AML-193 (cell line): Measurements from ENCODE around the gene FOXO1.

Experiments used
- DNase-seq, 2 experiments: peaks; one replicate each; lab custom pipeline; 2025; lab: John Stamatoyannopoulos, UW

The FOXO1 gene

DNA sequence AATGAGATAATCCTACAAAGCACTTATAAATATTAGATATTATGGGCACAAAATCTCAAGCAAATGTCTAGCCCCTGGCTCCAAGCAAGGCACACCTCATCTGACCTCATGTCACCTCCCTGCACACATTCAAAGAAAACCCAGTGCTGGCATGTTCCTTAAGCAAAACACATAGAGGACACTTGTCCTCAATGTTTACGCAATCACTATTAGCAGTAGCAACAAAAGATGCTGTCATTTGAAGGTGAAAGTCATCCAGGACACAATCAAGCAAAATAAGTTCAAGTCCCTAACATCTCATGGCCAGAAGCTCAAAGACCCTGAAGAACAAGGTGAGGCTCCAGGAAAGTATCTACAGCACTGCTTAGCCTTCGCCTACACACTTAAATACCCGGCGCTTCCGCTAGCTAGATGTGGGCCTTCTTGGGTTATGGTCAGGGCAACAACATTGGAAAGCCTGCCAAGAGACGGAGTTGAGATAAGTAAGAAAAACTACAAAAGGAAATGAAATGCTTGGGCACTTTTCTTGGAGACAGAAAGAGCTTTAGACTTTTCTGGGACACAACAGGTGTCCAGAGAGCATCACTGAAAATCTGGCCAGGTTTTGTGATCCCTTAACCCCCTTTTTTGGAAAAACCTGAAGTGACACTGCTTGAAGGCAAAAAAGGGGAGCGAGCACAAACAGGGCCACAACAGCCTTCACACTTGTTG, 85.7 kb downstream of the FOXO1 start:
- DNase-seq: no peak

DNA sequence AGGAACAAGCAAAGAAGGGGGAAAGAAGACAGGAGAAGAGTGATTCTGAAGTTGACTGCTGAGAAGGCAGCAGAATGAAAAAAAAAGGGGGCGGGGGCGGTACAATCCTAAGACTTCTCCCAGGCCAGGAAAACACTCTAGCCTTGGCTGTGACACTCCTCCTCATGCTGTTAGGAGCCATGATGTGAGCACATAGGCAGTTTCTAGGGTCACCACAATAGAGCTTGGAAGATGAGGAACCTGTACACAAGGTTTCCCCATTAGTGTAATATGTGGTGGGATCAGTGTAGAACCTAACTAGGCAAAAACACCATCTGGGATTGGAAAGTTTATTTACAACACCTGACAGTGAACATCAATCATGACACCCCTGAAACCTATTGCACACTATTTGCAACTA, 86.9 kb downstream of the FOXO1 start:
- DNase-seq: no peak

DNA sequence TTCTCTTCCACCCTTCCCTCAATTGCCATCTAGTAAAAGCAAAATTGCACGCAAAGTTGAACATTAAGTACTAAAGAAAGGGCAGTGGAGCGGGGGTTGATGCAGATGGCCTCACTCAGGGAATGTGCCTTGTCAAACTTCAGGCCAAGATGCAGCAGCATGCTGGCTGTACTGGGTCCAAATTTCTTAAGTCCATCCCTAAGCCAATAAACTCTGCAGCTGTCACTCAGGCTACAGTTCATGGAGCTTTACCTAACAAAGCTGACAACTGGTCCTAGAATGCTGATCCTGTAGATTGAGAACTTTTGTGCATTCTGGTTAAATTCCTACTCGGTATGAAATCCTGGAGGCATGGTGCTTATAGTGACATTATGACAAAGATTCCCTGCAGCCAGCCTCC, 88.4 kb downstream of the FOXO1 start:
- no peak for DNase-seq

DNA sequence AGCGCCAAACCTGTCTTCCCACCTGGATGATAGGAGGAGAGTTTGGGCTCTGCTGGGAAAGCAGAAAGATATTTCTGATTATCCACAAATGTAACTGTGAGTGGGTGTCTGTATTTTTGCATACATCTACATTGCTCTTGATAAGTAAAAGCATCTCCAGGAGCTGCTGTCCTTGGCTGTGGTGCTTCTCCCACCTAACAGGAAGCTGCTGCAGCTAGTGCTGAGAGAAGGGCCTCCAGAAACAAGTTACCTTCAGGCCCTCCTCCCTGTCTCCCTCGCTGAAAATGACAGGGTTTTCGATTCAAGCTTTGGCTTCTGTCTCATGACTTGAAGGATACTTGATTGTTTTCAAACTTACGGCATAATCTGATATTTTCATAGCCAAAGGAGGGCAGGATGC, 90.1 kb downstream of the FOXO1 start:
- DNase-seq: no peak

DNA sequence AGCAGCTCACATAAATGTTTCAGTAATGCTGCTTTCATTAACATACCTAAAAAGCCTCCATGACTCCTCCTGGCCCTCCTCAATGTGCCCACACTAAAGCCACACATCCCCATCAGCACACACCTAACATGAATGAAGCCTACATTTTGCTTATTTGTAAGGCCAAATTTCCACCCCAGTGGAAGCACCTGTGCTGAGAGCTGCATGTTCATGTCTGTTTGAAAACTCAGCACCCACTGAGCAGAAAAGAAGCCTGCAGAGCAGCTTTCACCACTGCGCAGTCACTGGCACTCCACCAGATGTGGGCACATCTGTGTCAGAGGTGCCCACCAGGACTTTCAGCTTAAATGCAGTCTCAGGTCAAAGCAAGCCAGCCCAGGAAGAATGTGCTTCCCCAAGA, 93.5 kb downstream of the FOXO1 start:
- DNase-seq: no peak

DNA sequence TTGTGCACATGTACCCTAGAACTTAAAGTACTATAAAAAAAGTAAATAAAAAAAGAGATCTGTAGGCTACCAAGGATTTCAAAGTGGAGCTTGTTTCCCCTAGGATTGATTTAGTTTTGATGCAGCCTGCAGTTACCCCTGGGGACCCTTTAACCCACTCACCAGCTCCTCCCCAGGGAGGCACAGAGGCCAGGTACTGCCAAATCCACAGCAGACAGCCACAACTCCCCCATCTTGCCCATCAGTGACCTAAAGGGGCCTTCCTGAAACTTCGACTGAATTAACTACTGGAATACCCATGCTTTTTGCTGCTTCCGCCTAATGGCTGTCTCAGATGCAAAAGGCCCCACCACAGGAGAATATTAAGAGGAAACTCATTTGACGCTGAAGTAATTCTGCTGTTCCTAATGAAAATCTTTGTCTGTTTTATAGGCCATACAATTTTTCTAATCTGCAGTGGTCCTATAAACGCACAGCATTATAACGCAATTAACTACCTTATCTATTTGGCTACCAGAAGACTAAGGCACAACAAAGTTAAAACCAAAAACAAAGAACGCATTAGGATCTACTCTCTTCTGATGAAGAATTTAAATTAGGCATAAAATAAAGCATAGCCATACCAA, 95.0 kb downstream of the FOXO1 start:
- no peak for DNase-seq

DNA sequence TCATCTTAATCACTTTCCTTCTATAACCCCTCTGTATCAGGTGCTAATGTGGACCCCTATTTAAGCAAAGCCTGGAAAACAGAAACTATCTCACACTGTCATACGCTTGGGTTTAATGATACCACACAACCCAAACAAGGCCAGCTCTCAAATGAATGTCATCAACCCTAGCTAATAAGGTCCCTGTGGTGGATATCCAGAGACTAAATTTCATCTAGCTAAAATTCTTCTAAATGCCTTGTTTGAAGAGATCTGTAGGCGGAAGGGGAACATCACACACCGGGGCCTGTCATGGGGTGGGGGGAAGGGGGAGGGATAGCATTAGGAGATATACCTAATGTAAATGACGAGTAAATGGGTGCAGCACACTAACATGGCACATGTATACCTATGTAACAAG, 95.5 kb downstream of the FOXO1 start:
- no peak for DNase-seq

DNA sequence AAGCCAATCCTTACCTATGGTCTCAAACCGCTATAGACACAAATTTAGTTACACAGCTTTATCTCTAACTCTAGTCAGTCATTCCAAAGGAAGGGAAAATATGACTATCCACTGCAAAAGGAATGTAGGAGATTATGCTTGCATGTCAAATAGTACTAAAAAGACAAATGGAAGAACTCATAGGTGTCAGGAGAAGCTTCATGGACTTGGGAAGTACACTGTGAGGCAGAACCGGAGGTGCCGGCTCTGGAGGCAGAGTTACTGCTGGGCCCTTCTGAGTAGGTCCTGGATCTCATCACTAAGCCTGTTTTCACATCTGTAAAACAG, 97.5 kb downstream of the FOXO1 start:
- no peak for DNase-seq

DNA sequence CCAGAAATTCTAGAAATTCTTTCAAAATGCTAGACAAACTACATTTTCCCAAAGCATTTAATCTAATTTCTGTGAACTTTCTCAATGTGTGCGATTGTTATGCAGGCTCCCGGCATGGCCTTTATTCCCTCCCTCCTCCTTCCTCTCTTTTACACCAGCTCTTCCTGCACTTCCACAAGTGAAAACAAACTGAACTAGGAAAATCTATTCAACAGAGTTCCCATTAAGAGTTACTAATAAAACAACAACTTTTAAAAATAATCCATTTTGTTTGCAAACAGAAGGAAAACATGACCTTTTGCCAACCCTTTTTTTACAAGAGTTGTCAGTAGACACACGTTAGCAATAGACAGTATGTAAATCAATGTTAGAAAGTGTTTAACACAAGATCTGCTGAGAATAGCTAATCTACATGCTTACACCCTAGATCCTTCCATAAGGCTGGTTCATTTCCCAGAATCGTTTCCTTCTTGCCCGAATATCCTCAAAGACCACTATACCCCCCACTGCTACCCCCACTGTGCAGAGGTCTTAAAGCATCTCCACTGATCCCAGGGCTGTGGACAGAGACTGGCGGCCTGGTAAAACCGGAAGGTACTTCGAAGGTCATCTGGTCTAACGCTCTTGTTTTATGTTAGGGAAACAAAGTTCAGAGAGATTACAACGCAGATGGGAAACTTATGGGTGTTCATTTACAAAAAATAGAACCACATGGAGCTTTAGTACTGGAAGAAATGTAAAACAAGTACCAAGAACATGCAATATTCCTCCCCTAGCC, 98.0 kb downstream of the FOXO1 start:
- no peak for DNase-seq

DNA sequence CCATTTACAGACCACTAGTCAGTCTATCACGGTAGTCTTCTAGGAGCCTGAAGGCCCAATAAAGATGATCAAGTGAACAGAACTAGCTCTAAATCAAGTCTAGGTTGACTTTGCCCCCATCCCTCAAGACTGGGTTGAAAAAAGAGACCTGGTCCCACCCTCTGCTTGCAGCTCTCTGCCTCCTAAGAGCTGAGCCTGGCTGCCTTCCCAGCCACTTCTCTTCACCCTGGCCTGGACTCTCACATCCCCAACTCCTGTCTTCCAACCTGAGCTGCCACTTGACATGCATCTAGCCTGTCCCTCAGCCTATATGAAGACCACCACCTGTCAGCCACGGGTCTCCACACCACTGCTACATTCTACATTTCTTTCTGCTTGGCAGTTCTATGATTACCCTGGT, 99.6 kb downstream of the FOXO1 start:
- DNase-seq: no peak

DNA sequence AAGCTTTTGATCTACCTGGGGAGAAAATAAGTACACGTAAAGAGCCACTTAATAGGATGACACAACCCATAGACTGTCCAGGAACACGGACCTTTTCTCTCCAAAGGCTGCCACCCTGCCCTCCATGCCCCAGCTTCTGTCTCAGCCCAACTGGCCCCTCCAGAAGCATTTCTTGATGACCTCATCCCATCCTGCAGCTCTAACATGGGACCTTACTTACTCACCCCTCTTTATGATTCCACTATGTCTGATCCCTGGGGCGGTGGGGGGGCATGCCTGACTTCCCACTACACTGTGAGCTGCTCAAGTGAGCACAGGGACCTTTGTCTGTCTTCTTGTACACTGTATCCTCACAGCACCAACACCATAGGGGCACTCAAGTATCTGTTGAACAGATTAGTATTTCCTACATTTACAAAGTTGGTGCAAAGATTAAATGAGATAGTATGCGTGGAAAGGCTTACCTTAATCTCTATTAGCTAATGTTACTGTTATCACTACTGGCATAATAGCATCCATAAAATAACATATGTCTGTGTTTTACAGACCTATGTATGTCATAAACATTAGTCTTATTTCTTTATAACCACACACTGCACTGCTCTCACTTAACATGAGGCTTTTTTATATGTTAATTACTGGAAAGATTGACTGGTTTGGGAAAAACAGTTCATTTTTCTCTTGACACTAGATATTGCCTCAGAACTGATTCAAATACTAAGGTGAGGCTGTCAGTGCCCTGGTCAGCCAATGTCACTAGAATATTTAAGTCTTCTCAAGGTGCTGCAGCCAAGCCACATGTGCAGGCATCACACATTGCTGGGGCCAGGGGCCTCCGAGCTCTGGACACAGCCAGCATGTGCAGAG, 100.9 kb downstream of the FOXO1 start:
- DNase-seq: no peak

DNA sequence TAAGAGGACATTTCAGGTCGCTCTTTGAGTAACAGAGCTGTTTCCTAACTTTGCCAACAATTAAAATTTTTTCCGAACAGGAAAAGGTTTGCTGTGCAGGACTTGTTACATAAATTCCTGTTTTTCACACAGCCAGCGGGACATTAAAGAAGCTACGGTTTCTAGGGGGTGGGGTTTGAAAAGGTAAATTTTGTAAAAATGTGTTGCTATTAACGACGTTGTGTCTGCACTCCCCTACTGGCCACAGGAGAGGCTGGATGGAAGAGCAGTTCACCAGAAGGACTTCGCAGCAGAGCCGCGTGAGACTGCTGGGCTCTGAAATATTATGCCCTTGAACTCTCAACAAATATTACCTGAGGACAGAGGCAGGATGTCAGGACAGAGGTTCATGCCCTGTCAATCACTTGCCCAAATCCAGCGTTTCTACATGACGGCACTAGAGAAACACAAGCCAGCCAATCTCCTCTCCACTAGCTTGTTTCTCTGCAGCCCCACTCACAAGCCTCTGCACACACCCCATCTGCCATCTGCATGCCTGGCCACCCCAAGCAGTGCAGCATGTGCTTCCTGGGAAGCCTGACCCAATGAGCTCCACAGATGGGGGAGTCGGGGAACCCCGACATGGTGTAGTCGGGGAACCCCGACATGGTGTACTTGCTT, 102.0 kb downstream of the FOXO1 start:
- DNase-seq: no peak

DNA sequence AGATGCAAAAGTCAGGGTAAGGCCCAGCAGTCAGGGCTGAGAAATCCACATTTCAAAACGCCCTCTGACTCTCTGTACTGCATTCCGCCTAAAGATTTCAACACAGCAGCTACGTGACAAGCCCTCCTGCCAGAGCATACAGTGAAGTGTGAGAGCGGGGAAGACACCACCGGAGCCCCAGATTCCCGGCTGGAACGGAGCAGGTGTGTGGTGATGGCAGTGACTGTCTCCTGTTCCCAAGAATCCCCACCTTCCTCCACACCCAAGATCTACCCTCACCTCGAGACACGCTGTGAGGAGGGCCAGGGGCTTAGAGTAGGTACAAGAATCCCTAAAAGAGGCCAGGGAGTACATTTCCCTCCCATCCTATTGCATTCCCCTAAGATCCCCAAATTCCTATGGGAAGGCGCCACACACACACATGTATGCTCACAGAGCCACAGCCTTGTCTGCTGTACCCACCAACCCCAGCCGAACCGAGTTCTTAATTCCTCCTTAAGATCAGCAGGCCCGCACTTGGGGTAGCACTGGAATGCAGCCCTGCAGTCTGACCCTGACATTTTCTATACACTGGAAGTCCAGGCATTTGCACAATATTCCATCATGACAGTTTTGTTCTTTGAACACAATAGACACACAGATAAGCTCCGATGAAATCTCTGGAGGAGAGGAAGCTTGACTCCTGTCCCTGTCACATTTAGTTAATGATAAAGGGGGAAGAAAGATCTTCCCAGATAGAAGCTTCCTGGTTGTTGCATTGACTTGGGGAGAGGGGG, 102.9 kb downstream of the FOXO1 start:
- no peak for DNase-seq

DNA sequence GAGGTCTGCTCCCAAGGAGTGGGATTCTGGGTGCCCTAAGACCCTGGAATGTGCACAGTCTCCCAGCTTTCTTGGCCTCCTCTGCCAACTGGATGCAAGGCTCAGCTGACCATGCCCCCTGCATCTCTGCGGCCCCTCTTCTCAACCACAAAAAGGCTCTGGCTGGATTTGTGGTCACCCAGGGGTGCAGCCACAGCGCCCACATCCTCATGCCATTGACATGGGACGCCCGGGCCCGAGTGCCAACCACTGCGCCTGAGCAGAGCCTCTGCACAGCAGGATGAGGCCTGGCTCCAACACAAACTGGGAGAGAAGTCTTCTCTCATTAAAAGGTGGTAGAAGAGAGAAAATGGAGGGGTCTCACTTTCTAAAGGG, 103.5 kb downstream of the FOXO1 start:
- no peak for DNase-seq

DNA sequence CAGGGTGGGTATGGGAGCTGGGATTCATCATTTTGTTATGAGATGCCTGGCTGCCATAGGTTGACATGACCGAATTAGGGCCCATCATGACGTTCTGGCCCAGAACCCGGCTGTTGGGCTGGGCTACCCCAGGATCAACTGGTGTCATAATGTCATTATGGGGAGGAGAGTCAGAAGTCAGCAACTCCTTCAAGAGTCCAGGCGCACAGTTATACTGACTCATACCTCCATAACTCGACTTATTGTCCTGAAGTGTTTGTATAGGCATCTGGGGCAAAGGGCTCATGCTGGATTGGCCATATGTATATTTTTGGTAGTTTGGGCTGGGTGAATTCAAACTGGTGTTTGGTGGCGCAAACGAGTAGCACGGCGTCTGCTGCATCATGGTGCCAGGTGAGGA, 106.5 kb downstream of the FOXO1 start:
- no peak for DNase-seq

DNA sequence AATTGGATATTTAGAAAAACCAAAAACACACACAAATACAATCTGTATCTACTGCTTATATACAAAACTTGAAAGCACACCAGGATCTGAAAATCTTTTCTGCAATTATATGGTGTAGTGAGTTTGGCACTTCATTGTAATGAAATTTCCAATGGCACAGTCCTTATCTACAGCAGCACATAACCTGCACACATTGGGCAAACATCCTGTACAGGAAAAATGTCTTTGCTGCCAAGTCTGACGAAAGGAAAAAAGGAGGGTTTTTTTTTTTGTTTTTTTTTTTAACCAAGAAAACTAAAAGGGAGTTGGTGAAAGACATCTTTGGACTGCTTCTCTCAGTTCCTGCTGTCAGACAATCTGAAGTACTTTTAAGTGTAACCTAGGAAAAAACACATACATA, 107.8 kb downstream of the FOXO1 start:
- DNase-seq: no peak

DNA sequence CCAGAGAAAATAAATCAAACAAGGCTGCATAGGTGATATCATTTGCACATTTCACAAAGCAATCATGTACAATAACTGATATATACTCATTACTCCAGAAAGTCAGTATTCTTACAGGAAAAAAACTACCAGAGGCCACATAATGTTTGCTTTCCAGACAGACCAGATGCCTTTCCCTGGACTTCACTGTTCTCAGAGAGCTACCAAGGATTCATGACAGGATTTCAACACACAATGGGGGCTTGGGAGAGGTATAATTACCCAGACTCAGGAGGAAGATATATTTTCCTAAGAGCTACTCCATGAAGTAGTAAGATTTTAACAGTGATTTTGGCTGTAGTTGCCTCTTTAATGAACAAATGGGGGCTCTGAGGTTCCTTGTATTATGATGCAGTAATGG, 110.0 kb downstream of the FOXO1 start:
- no peak for DNase-seq

DNA sequence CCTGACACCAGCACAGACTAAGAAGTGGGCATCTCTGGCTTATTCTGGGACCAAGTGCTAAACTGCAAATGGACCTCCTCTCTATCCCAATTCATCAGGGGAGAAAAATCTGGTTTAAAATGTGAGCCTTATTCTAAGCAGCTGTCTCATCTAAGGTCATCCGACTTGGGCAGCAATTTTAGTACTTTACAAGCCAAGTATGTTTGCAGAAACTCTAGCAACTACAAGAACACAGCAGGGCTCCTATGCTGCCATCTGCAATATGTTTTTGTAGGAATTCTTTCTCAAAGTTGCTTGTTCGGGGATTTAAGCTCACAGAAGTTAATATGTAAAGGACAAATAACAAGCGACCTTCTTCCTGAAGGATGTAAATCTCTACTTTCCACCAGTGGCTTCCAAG, 113.1 kb downstream of the FOXO1 start:
- no peak for DNase-seq

DNA sequence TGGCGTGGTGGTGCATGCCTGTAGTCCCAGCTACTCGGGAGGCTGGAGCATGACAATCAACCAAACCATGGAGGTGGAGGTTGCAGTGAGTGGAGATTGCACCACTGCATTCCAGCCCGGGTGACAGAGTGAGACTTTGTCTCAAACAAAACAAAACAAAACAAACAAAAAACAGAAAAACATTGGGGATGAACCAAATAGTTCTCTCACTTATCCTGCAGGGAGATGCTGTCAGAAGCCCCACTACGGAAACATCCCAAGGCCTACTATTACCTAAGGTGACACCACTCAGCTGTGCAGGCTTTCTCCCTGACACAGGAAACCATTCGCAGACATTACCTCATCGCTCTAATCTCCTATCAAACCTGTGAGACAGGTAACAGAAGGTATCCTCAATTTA, 113.5 kb downstream of the FOXO1 start:
- DNase-seq: no peak

DNA sequence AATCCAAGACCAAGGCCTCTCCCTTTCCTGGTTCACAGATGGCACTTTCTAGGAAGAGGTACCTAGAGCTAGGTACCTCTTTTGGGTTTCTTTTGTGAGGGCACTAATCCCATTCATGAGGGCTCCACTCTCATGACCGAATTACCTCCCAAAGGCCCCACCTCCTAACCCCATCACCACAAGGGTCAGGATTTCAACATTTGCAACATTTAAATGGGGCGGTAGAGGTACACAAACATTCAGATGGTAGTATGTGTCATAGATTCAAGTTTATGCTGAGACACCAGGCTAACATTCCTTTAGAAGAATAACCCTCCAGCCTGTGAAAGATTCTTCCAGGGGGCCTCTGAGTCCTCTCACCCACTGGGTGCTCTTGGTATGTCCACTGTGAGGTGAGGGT, 116.3 kb downstream of the FOXO1 start:
- no peak for DNase-seq

DNA sequence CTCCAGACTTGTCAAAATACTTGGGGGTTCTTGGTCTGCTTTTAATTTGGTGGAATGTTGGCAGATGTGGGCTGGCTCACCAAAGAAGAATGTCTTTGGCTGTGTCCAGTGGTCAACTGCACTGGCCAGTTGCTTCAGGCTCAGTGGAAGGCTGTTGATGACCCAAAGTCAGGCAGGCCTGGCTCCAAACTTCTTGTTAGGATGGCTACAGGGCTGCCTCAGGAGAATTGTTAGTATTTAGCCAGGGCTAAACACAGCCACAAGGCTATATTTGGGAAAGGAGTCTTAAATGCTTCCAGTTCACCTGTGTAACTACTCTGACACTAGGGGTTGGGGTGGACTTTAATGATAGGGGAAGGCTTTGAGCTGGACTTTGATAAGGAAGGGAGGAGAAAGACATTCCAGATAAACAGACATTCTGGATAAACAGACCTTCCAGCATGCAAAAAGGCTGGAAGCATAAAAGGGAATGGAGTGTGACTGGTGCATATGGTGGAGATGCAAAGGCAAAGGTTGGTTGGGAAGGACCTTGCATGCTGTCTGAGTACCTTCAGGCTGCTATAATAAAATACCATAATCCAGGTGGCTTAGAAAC, 116.8 kb downstream of the FOXO1 start:
- no peak for DNase-seq
